ENCODE measurements around the gene TMEM39A. TPM values are rescaled to one million over a fixed set of nuclear protein-coding genes. Genes with fewer than 3 reads are reported as not detected.

Gene TMEM39A
- total RNA-seq, 4 donors from 2014 or later: 14.3 to 26.5 (median 21.0) TPM

GRCh38 chr3:119506631-119507030 is 43.2 kb upstream of the TMEM39A start:
- intact Hi-C loops (cut with DNase I): no loop called here
- no peak overlapping the region for H3K27ac ChIP-seq
- no peak overlapping the region for H3K4me3 ChIP-seq
- H3K4me1 ChIP-seq: peaks cover 0 to 2% (median 0%) of the 10 kb centered on the region in 3 donors
- no peak for DNase-seq
- peaks cover 0 to 95% (median 16%) of the 10 kb centered on the region in 3 donors for H3K36me3 ChIP-seq
- TF ChIP-seq CTCF (IDR thresholded peaks at IDR 0.05) (no peak), POLR2A (IDR thresholded peaks at IDR 0.05) (no peak)
- H3K9me3 ChIP-seq: no peaks in the 10 kb centered on the region
- 52 to 62% methylated on average over 4 of the region's 4 CpGs for WGBS, 2 donors
- H3K27me3 ChIP-seq: no peaks in the 10 kb centered on the region

DNA sequence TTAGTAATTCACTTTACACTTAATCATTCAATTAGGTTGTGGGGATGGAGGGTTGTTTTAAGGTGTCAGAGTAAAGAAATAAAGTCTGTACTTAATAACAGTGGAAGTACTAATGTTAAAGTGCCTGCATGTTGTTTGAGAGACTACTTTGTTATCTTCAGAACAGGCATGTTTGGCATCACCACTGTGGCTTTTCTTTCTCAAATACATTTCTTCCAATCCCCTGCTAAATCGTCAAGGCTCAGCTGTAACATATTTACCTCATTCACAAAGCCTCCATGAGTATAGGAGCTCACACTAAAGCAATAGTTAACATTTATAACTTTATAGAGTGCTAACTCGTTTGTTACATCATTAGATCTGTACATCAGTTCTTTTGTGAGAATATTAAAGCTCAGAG is 37.5 kb upstream of the TMEM39A start:
- Histone ChIP-seq H3K4me1 (peaks cover 10 to 41% (median 13%) of the 10 kb centered on the region in 3 donors), H3K27me3 (no peaks in the 10 kb centered on the region), H3K27ac (no peak overlapping the region), H3K36me3 (peaks cover 0 to 40% (median 5%) of the 10 kb centered on the region in 3 donors), H3K4me3 (no peak overlapping the region), H3K9me3 (no peaks in the 10 kb centered on the region)
- TF ChIP-seq CTCF (IDR thresholded peaks at IDR 0.05) (no peak), POLR2A (IDR thresholded peaks at IDR 0.05) (no peak)
- DNase-seq: no peak
- WGBS, 2 donors: 34 to 40% methylated on average over 2 of the region's 2 CpGs
- intact Hi-C loops (cut with DNase I): no loop called here

DNA sequence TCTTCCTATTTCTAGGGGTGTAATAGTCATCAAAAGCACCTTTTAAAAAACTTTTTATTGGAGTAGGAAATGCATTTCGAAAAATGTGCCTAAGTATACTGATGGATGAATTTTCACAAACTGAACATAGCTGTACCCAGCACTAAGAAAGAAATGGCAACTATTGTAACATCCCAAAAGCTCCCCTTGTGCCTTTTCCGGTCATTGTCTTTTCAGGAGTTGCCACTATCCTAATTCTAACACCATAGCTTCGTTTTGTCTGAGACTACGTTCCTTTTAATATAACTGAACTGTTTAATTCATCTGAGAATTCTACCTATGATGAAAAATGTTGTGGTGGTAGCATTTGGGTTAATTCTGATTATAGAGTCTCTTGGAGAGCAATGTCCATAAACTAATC is 36.9 kb upstream of the TMEM39A start:
- intact Hi-C loops (cut with DNase I): no loop called here
- Histone ChIP-seq H3K27me3 (no peaks in the 10 kb centered on the region), H3K36me3 (peaks cover 0 to 33% (median 2%) of the 10 kb centered on the region in 3 donors), H3K9me3 (no peaks in the 10 kb centered on the region), H3K4me1 (peaks cover 10 to 41% (median 13%) of the 10 kb centered on the region in 3 donors), H3K4me3 (no peak overlapping the region), H3K27ac (no peak overlapping the region)
- TF ChIP-seq CTCF (IDR thresholded peaks at IDR 0.05): no peak
- no peak for TF ChIP-seq POLR2A (IDR thresholded peaks at IDR 0.05)
- DNase-seq: no peak
- WGBS, 2 donors: 55 to 62% methylated on average over 4 of the region's 4 CpGs

DNA sequence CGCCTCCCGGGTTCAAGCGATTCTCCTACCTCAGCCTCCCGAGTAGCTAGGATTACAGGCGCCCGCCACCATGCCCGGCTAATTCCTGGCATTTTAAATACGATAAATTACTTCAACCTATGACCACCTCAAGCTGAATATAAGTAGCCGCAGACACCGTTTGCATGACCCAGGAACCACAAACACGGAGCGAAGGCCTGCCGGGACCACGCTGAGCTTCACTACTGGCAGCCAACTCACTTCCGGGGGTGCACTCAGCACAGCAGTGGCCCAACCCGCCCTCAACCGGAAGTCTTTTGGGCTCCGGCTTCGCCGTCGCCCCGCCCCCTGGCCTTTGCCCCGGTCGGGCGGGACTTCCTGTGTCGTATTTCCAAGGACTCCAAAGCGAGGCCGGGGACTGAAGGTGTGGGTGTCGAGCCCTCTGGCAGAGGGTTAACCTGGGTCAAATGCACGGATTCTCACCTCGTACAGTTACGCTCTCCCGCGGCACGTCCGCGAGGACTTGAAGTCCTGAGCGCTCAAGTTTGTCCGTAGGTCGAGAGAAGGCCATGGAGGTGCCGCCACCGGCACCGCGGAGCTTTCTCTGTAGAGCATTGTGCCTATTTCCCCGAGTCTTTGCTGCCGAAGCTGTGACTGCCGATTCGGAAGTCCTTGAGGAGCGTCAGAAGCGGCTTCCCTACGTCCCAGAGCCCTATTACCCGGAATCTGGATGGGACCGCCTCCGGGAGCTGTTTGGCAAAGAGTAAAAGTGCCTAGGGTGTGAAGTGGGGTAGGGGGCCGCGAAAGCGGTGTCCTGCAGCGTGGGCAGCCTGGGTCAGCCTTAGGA is 35.0 kb upstream of the TMEM39A start, which contains the start of gene TIMMDC1:
Gene TIMMDC1 (plus strand): TSS at position 362 of the 826 bp plus-strand sequence. CDS start 187 bp downstream, at position 549.
- 0 to 2% methylated on average over 25 to 28 of the region's 58 CpGs for WGBS, 2 donors
- peak; percentile 75 for DNase-seq
- no peaks in the 10 kb centered on the region for H3K9me3 ChIP-seq
- H3K27ac ChIP-seq: peak within 1 kb of the TSS; percentile 94 to 97 (median 96)
- no peaks in the 10 kb centered on the region for H3K27me3 ChIP-seq
- peaks cover 0 to 15% (median 0%) of the 10 kb centered on the region in 3 donors for H3K36me3 ChIP-seq
- TF ChIP-seq CTCF (IDR thresholded peaks at IDR 0.05) (no peak), POLR2A (IDR thresholded peaks at IDR 0.05) (peak in 3 of 4 donors; percentile 43 to 83 (median 77))
- H3K4me3 ChIP-seq: peak within 1 kb of the TSS; percentile 73 to 80 (median 77)
- peaks cover 10 to 41% (median 13%) of the 10 kb centered on the region in 3 donors for H3K4me1 ChIP-seq
- intact Hi-C loops (cut with DNase I): no loop called here

GRCh38 chr3:119497820-119498185 is 34.4 kb upstream of the TMEM39A start:
- Histone ChIP-seq H3K4me1 (peaks cover 10 to 41% (median 13%) of the 10 kb centered on the region in 3 donors), H3K27me3 (no peaks in the 10 kb centered on the region), H3K36me3 (peaks cover 0 to 9% (median 0%) of the 10 kb centered on the region in 3 donors), H3K9me3 (no peaks in the 10 kb centered on the region), H3K27ac (peak overlapping the region; percentile 94 to 97 (median 96)), H3K4me3 (peak overlapping the region; percentile 73 to 80 (median 77))
- intact Hi-C loops (cut with DNase I): no loop called here
- no peak for TF ChIP-seq CTCF (IDR thresholded peaks at IDR 0.05)
- DNase-seq: no peak
- WGBS, 2 donors: 4 to 6% methylated on average over 7 to 8 of the region's 8 CpGs

Data from esophagus squamous epithelium (tissue), 5 donors.